Right lobe of liver (tissue), 6 donors: ENCODE results near the gene E2F2. TPM values are rescaled to one million over a fixed set of nuclear protein-coding genes. Genes with fewer than 3 reads are reported as not detected.
A peak's percentile ranks its signal among the peaks of the same experiment; 100 is the strongest.

Source experiments
- ATAC-seq, 4 donors: fragments of 200-7000 bp; cut with Tn5 transposase; one replicate each; pipeline ENCODE4 v1.9.1; 2020; ENCODE audit warnings: mild to moderate bottlenecking in 4 of 4, moderate library complexity in 4 of 4
- DNase-seq, 3 donors: peaks; one replicate each; pipeline ENCODE4 v3.0.0-alpha.2; 2020
- H3K27ac ChIP-seq, 3 donors: fragments of 200-600 bp; one replicate each; pipeline ENCODE4 v1.8.0; 2022
- H3K27me3 ChIP-seq, 2 donors: fragments of 200-600 bp; one replicate each; pipeline ENCODE4 v1.8.0; 2022
- H3K36me3 ChIP-seq, 4 donors: fragments of 200-600 bp; sonication (generic) in 1 of 4; one replicate each; pipeline versions ENCODE4 v1.5.1 to v1.8.0; 2017 to 2022; ENCODE audit warnings: control low read depth in 1 of 4
- H3K4me1 ChIP-seq, 4 donors: fragments of 200-600 bp; sonication (generic) in 1 of 4; one replicate each; pipeline versions ENCODE4 v1.5.1 to v1.8.0; 2017 to 2022; ENCODE audit warnings: control low read depth in 1 of 4
- H3K4me3 ChIP-seq, 3 donors: fragments of 200-600 bp; one replicate each; pipeline ENCODE4 v1.8.0; 2022
- H3K9me3 ChIP-seq, 4 donors: fragments of 200-600 bp; sonication (generic) in 1 of 4; one replicate each; pipeline versions ENCODE4 v1.5.1 to v1.8.0; 2017 to 2022; ENCODE audit warnings: control low read depth in 1 of 4
- CTCF ChIP-seq, 4 donors: fragments of 200-600 bp in 3 of 4; fragments of 450-650 bp in 1 of 4; IDR thresholded peaks; one replicate each; pipeline versions ENCODE4 v1.5.1 to v1.8.0; 2016 to 2022; ENCODE audit warnings: antibody characterized with exemption in 4 of 4, mild to moderate bottlenecking in 2 of 4
- POLR2A ChIP-seq: fragments of 450-650 bp; IDR thresholded peaks from one replicate; pipeline ENCODE4 v1.6.1; 2017; ENCODE audit warnings: antibody characterized with exemption, mild to moderate bottlenecking
- WGBS: methylation state at CpG from one replicate; pipeline ENCODE4 v1.1.6; 2018; ENCODE audit warnings: low coverage, low lambda C conversion rate; ENCODE audit not compliant: insufficient coverage; ENCODE audit errors: missing lambda C conversion rate; 5-methylcytosine and 5-hydroxymethylcytosine counted together
- intact Hi-C, 2 donors: fragments of 100-400 bp; cut with DNase I; formaldehyde crosslinking; loops; one replicate each; pipeline versions ENCODE4 v1.11.2 to v1.14.1; 2022
- total RNA-seq, 6 experiments: library from RNA; depleted of rRNA in 2 of 6; stranded (reverse); fragments of >200 nt in 2 of 6; fragmentation: NEBNext Ultra II Directional in 3 of 6; extraction: Animal tissue kit (Norgen Biotek cat#: 25700) in 3 of 6; gene quantifications; one replicate each; pipeline versions ENCODE4 v1.1.0 to v1.2.4, GENCODE V29; 2016 to 2023
- donor health status: DM: no; HTN: yes; CAD: no.
- donor health status: DM: no; HTN: no; CAD: no.
- donor health status: DM: no; HTN: no; CAD: no.
- donor health status: DM: no; HTN: yes; CAD: no.
- donor health status: DM: no; HTN: yes; CAD: no.

Gene E2F2
- total RNA-seq, 6 experiments from 2014 or later = 0.18 to 1.2 (median 0.70) TPM

DNA sequence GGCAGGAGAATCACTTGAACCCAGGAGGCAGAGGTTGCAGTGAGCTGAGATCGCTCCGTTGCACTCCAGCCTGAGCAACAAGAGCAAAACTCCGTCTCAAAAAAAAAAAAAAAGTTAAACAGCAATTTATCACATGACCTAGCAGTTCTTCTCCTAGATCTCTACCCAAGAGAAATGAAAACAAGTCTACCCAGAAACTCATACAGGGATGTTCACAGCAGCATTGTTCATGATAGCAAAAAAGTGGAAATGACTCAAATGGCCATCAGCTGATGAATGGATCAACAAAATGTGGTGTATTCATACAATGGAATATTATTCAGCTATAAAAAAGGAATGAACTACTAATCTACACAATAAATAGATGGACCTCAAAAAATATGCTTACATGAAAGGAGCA, 40.4 kb upstream of the E2F2 start:
- DNase-seq = no peak
- Histone ChIP-seq H3K36me3 (no peaks in the 10 kb centered on the region), H3K27me3 (peaks cover 0 to 9% of the 10 kb centered on the region in 2 donors), H3K27ac (no peak overlapping the region), H3K4me1 (no peaks in the 10 kb centered on the region), H3K9me3 (no peaks in the 10 kb centered on the region), H3K4me3 (no peak overlapping the region)
- no peak for ATAC-seq
- TF ChIP-seq CTCF (IDR thresholded peaks at IDR 0.05) (no peak), POLR2A (no peak)
- intact Hi-C loops = no loop called here
- 65% methylated on average over 3 of the region's 3 CpGs for WGBS

GRCh38 chr1:23570001-23570691, 39.1 kb upstream of the E2F2 start:
- Histone ChIP-seq H3K4me1 (no peaks in the 10 kb centered on the region), H3K27ac (no peak overlapping the region), H3K36me3 (no peaks in the 10 kb centered on the region), H3K9me3 (no peaks in the 10 kb centered on the region), H3K4me3 (no peak overlapping the region), H3K27me3 (peaks cover 0 to 9% of the 10 kb centered on the region in 2 donors)
- TF ChIP-seq POLR2A = no peak
- TF ChIP-seq CTCF (IDR thresholded peaks at IDR 0.05) = no peak
- DNase-seq (no peak), ATAC-seq (no peak)
- 59% methylated on average over 2 of the region's 4 CpGs for WGBS
- intact Hi-C loops = no loop called here

DNA sequence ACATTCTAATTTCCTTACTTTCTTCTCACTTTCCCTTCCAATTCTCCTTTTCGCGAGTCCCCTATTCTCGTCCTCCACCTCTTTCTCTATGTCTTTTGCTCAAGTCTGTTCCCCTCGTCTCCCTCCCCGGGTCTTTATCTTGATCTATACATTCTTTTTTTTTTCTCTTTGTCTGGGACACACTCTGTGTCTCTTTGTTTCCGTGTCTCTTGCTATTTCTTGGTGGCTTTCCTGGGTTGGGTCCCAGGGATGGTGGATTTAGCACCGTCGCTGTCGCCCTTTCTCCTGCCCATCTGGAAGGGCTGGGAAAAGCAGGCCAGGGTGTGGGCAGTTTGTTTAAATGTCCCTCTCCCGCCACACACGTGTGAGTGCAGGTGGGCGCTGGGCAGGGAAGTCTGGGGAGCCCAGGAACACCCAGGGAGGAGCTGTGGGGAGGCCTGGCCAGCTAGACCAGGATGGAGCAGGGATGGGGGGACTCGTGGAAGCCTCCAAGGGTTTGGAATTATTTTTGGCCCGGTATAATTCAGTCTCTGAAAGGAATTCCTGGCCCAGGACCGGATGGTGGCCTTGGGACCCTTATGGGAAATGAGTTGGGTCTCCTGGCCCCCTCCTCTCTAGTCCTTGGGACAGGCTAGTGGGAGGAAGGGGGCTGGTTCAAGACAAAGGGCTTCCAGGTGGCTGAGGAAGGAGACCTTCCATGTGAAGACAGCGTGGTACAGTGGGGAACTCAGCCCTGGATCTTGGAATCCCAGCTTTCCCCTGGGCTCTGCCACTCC, 37.8 kb upstream of the E2F2 start:
- ATAC-seq = peak in 2 of 4 donors; percentile 15 to 34
- Histone ChIP-seq H3K9me3 (no peaks in the 10 kb centered on the region), H3K4me1 (no peaks in the 10 kb centered on the region), H3K4me3 (peak overlapping the region; percentile 11 to 33 (median 16)), H3K27me3 (peaks cover 0 to 9% of the 10 kb centered on the region in 2 donors), H3K27ac (peak overlapping the region; percentile 53 to 79 (median 73)), H3K36me3 (no peaks in the 10 kb centered on the region)
- TF ChIP-seq POLR2A (no peak), CTCF (IDR thresholded peaks at IDR 0.05) (no peak)
- intact Hi-C loops = no loop called here
- no peak for DNase-seq
- WGBS = 42% methylated on average over 12 of the region's 16 CpGs

DNA sequence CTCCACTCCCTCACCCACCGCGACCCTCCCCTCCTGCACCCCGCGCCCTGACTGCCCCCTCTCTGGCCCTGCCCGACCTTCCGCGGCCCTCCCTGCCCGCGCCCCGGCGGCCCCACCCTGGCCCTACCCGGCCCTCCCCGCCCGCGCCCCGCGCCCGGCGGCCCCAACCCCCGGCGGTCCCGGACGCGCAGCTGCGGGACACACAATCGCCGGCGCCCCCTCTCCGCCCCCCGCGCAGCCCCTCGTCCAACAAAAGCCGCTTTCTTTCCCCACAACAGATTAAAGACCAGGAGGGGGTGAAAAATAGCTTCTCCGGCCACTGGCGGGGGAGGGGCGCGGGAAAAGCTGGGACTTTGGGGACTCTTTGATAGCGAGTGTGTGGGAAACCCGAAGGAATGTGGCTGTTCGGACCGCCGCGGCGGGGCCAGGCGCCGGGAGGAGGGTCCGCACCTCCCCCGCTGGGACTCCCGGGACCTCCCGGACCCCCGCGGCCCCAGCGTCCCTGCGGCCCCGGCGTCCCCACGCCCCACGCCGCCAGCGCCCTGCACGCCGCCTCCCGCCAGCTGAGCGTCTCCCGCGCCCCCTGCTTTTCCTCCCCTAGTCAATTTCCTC, 37.1 kb upstream of the E2F2 start:
- Histone ChIP-seq H3K4me3 (peak overlapping the region; percentile 11 to 33 (median 16)), H3K27me3 (peaks cover 0 to 9% of the 10 kb centered on the region in 2 donors), H3K9me3 (no peaks in the 10 kb centered on the region), H3K4me1 (no peaks in the 10 kb centered on the region), H3K36me3 (no peaks in the 10 kb centered on the region), H3K27ac (peak overlapping the region; percentile 53 to 79 (median 73))
- 2% methylated on average over 28 of the region's 66 CpGs for WGBS
- ATAC-seq = peak; percentile 6 to 36 (median 14)
- intact Hi-C loops = no loop called here
- TF ChIP-seq POLR2A = no peak
- TF ChIP-seq CTCF (IDR thresholded peaks at IDR 0.05) = no peak
- no peak for DNase-seq
